Choroid plexus epithelial cell (primary cell): ENCODE results near the gene IL1RAP.

ENCODE experiments used
- DNase-seq: peaks from one replicate; pipeline ENCODE4 v3.0.0-alpha.2; 2010; ENCODE audit warnings: low read depth
- H3K4me3 ChIP-seq: 2 replicates; pipeline ENCODE4 v1.5.1; 2011; ENCODE audit warnings: low read depth, mild to moderate bottlenecking, control low read depth, low read length, moderate library complexity
- TF ChIP-seq, protein P1 (sequence below): conservative IDR thresholded peaks from 2 replicates; pipeline ENCODE4 v1.5.1; 2011; ENCODE audit warnings: low read depth, mild to moderate bottlenecking, control low read depth, inconsistent platforms, low read length, moderate library complexity

The IL1RAP gene

DNA sequence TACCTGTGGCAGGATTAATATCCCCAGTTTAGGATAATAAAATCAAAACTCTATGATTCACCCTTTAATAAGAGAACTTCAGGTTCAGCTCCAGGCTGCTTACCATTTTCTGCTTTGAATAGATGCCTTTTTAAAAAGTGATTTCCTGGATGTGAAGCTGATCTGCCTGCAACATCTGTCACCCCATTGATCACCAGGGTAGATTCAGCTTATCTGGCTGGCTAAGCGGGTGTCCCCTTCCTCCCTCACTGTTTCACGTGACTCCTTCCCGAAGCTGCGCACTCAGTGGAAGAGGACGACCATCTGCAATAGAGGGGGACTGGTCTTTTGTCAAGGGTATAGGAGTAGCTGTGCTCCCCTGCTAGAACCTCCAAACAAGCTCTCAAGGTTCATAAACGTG lies 128.1 kb downstream of the IL1RAP start:
- no peak for DNase-seq
- no peak overlapping the region for H3K4me3 ChIP-seq
- TF ChIP-seq, protein P1, sequence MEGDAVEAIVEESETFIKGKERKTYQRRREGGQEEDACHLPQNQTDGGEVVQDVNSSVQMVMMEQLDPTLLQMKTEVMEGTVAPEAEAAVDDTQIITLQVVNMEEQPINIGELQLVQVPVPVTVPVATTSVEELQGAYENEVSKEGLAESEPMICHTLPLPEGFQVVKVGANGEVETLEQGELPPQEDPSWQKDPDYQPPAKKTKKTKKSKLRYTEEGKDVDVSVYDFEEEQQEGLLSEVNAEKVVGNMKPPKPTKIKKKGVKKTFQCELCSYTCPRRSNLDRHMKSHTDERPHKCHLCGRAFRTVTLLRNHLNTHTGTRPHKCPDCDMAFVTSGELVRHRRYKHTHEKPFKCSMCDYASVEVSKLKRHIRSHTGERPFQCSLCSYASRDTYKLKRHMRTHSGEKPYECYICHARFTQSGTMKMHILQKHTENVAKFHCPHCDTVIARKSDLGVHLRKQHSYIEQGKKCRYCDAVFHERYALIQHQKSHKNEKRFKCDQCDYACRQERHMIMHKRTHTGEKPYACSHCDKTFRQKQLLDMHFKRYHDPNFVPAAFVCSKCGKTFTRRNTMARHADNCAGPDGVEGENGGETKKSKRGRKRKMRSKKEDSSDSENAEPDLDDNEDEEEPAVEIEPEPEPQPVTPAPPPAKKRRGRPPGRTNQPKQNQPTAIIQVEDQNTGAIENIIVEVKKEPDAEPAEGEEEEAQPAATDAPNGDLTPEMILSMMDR, result no peak

DNA sequence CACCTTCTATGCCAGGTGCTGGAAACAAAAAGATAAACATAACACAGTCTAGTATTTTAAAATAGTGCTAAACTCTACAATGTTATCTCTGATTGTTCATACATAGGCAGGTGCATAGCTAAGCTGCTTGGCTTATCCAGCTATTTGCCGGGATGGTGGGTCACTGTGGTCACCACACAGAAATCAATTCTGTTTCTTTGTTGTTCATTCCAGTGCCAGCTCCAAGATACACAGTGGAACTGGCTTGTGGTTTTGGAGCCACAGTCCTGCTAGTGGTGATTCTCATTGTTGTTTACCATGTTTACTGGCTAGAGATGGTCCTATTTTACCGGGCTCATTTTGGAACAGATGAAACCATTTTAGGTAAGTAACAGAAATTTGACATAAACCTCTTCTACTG lies 130.2 kb downstream of the IL1RAP start:
- TF ChIP-seq, protein P1, result no peak
- DNase-seq, result no peak
- no peak overlapping the region for H3K4me3 ChIP-seq

GRCh38 chr3:190644766-190645165 lies 130.9 kb downstream of the IL1RAP start:
- TF ChIP-seq, protein P1, result no peak
- DNase-seq, result peak; percentile 14

GRCh38 chr3:190645932-190646460 lies 132.1 kb downstream of the IL1RAP start:
- no peak overlapping the region for H3K4me3 ChIP-seq
- TF ChIP-seq, protein P1, result no peak
- DNase-seq, result no peak

More at GRCh38 chr3:190644766-190645165, 130.9 kb downstream of the IL1RAP start:
- H3K4me3 ChIP-seq, result no peak overlapping the region

GRCh38 chr3:190646996-190647395 lies 133.1 kb downstream of the IL1RAP start:
- TF ChIP-seq, protein P1, result no peak
- DNase-seq, result no peak
- no peak overlapping the region for H3K4me3 ChIP-seq

- TF ChIP-seq, protein P1, result no peak
- DNase-seq, result no peak
- H3K4me3 ChIP-seq, result no peak overlapping the region
Observed at GRCh38 chr3:190655933-190656332, 142.0 kb downstream of the IL1RAP start.

GRCh38 chr3:190658106-190658505 lies 144.2 kb downstream of the IL1RAP start:
- TF ChIP-seq, protein P1, result no peak
- DNase-seq, result no peak
- H3K4me3 ChIP-seq, result no peak overlapping the region
